K562 (cell line): Measurements from ENCODE around the gene AGRN.

Experiments used
- CHD2 ChIP-seq: IDR thresholded peaks from 2 replicates; pipeline ENCODE4 v1.6.1; 2011; ENCODE audit warnings: low read depth, low read length
- E2F6 ChIP-seq, 2 experiments: IDR thresholded peaks; 2 replicates each; pipeline ENCODE4 v1.6.1; 2011; ENCODE audit warnings: borderline replicate concordance in 1 of 2, control low read depth in 1 of 2, low read depth in 1 of 2, low read length in 1 of 2, mild to moderate bottlenecking in 1 of 2, mixed read lengths in 1 of 2, moderate library complexity in 1 of 2; ENCODE audit not compliant: insufficient read depth in 1 of 2, insufficient read length in 1 of 2, poor library complexity in 1 of 2, severe bottlenecking in 1 of 2; ENCODE audit errors: extremely low read depth in 1 of 2
- LARP7 ChIP-seq: fragments of 450-650 bp; IDR thresholded peaks from 2 replicates; pipeline ENCODE4 v1.6.1; 2016
- NELFE ChIP-seq: IDR thresholded peaks from 2 replicates; pipeline ENCODE4 v1.6.1; 2011; ENCODE audit warnings: mild to moderate bottlenecking; ENCODE audit not compliant: insufficient read depth, insufficient read length
- NR2C2 ChIP-seq, 2 experiments: fragments of 200-800 bp in 1 of 2; sonication (Bioruptor generic) in 1 of 2; sonication (generic) in 1 of 2; formaldehyde crosslinking in 1 of 2; IDR thresholded peaks; 2 replicates each; pipeline versions ENCODE4 v1.6.1 to v1.8.0; 2016 to 2022; ENCODE audit warnings: mild to moderate bottlenecking in 1 of 2, missing compliant biosample characterization in 1 of 2, missing genetic modification characterization in 1 of 2, missing genetic modification reagents in 1 of 2
- PTRF ChIP-seq: fragments of 450-650 bp; IDR thresholded peaks from 2 replicates; pipeline ENCODE4 v1.6.1; 2016; ENCODE audit warnings: mild to moderate bottlenecking, missing genetic modification characterization, missing compliant biosample characterization
- RBBP5 ChIP-seq: fragments of 200-600 bp; sonication (generic); IDR thresholded peaks from 2 replicates; pipeline ENCODE4 v1.6.1; 2012; ENCODE audit warnings: borderline replicate concordance, mild to moderate bottlenecking, low read length, control low read depth, inconsistent platforms; ENCODE audit not compliant: insufficient read depth, poor library complexity, severe bottlenecking
- RERE ChIP-seq: sonication (generic); formaldehyde crosslinking; IDR thresholded peaks from 2 replicates; pipeline ENCODE4 v1.8.0; 2023; ENCODE audit warnings: missing genetic modification reagents, mild to moderate bottlenecking, borderline replicate concordance
- STAT5A ChIP-seq: IDR thresholded peaks from 2 replicates; pipeline ENCODE4 v1.6.1; 2012; ENCODE audit warnings: low read length, inconsistent platforms, borderline replicate concordance
- USF1 ChIP-seq: sonication (generic); formaldehyde crosslinking; IDR thresholded peaks from 2 replicates; pipeline ENCODE4 v1.9.0; 2022; ENCODE audit warnings: mild to moderate bottlenecking, missing genetic modification reagents
- ZBTB9 ChIP-seq: fragments of 450-650 bp; formaldehyde crosslinking; IDR thresholded peaks from 2 replicates; pipeline ENCODE4 v1.4.0; 2020; ENCODE audit warnings: mild to moderate bottlenecking, moderate library complexity

- TF ChIP-seq RERE (CRISPR knock-in tag) (no peak), RBBP5 (peak; percentile 68), CHD2 (no peak), E2F6 (IDR thresholded peaks at IDR 0.05; ENCODE audit: borderline replicate concordance in 1 of 2, extremely low read depth in 1 of 2, insufficient read depth in 1 of 2, insufficient read length in 1 of 2, low read depth in 1 of 2, low read length in 1 of 2, poor library complexity in 1 of 2, severe bottlenecking in 1 of 2) (peak; percentile 51 to 81), USF1 (CRISPR knock-in tag) (no peak), LARP7 (no peak), NELFE (no peak), STAT5A (no peak), NR2C2 (CRISPR knock-in tag; IDR thresholded peaks at IDR 0.05) (no peak), NR2C2 (tag; IDR thresholded peaks at IDR 0.05) (no peak), ZBTB9 (CRISPR knock-in tag) (no peak), PTRF (tag) (no peak)
Observed at GRCh38 chr1:1020000-1020404, at the start of gene AGRN.
